PC-3 (cell line): ENCODE results near the gene TRH.

Experiments
- CTCF ChIP-seq: fragments of 300-600 bp; sonication (generic); conservative IDR thresholded peaks from 2 replicates; pipeline ENCODE4 v1.5.1; 2017; ENCODE audit warnings: antibody characterized with exemption, low read depth, mild to moderate bottlenecking, low read length
- EZH2 ChIP-seq: fragments of 300-600 bp; sonication (generic); IDR thresholded peaks from one replicate; pipeline ENCODE4 v1.6.1; 2017; ENCODE audit warnings: antibody characterized with exemption, mild to moderate bottlenecking, low read length; ENCODE audit not compliant: unreplicated experiment
- EZH2phosphoT487 ChIP-seq: fragments of 300-600 bp; sonication (generic); IDR thresholded peaks from 2 replicates; pipeline ENCODE4 v1.6.1; 2018; ENCODE audit warnings: mild to moderate bottlenecking, antibody characterized with exemption, low read length, borderline replicate concordance

DNA sequence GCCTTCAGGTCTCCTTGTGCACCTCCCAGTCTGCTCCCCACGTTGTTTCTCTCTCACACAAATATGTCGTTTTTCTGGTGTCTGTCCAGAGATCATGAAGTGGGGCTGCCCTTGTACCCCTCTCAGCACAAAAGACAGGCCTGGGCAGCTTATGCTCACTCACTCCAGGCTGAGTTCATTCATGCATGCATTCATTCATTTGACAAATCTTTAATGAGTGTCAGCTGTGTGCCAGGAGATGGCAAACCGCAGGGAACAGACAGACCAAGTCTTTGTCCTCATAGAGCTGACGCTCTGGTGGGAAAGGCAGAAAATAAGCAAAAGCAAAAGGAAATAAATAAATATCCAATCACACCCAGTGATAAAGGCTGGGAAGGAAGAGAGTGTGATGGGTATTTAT is 7.6 kb upstream of the TRH start:
- TF ChIP-seq CTCF (no peak), EZH2 (no peak), EZH2phosphoT487 (no peak)
